ENCODE measurements around the gene PNMA6F.
"Not testable (repeated sequence)": the region's sequence is repeated elsewhere in the genome, so short reads cannot be mapped to it uniquely, and the experiment has no call there.

The PNMA6F gene

GRCh38 chrX:153299855-153300254 is 21.7 kb downstream of the PNMA6F start:
- H3K4me3 ChIP-seq (ENCODE audit: low read depth, low read length), result no peak overlapping the region
- TF ChIP-seq CTCF (IDR thresholded peaks at IDR 0.05; ENCODE audit: insufficient read depth, low read length, missing control alignments), result no peak
- CTCF ChIA-PET, result no interaction called here
- POLR2A ChIA-PET, result no interaction called here
- DNase-seq (ENCODE audit: low read depth, low spot score), result no peak

- POLR2A ChIA-PET, result no interaction called here
- no peak for DNase-seq (ENCODE audit: low read depth, low spot score)
Measured at GRCh38 chrX:153297376-153297775, 24.2 kb downstream of the PNMA6F start.

GRCh38 chrX:153293485-153294071 is 28.0 kb downstream of the PNMA6F start:
- H3K4me3 ChIP-seq (ENCODE audit: low read depth, low read length); DNase-seq (ENCODE audit: low read depth, low spot score); POLR2A ChIA-PET; CTCF ChIA-PET: not testable (repeated sequence)

More at GRCh38 chrX:153297376-153297775, 24.2 kb downstream of the PNMA6F start:
- CTCF ChIA-PET, result no interaction called here
- TF ChIP-seq CTCF (IDR thresholded peaks at IDR 0.05; ENCODE audit: insufficient read depth, low read length, missing control alignments), result no peak
- no peak overlapping the region for H3K4me3 ChIP-seq (ENCODE audit: low read depth, low read length)

GRCh38 chrX:153288807-153289206 is 32.8 kb downstream of the PNMA6F start:
- H3K4me3 ChIP-seq (ENCODE audit: low read depth, low read length); CTCF ChIA-PET; POLR2A ChIA-PET; DNase-seq (ENCODE audit: low read depth, low spot score): not testable (repeated sequence)

GRCh38 chrX:153285678-153286077 is 35.9 kb downstream of the PNMA6F start:
- DNase-seq (ENCODE audit: low read depth, low spot score); POLR2A ChIA-PET; H3K4me3 ChIP-seq (ENCODE audit: low read depth, low read length); CTCF ChIA-PET: not testable (repeated sequence)

GRCh38 chrX:153283982-153284381 is 37.6 kb downstream of the PNMA6F start:
- CTCF ChIA-PET; DNase-seq (ENCODE audit: low read depth, low spot score); H3K4me3 ChIP-seq (ENCODE audit: low read depth, low read length); POLR2A ChIA-PET: not testable (repeated sequence)

- CTCF ChIA-PET; POLR2A ChIA-PET; H3K4me3 ChIP-seq (ENCODE audit: low read depth, low read length); DNase-seq (ENCODE audit: low read depth, low spot score): not testable (repeated sequence)
Measured at GRCh38 chrX:153281784-153282183, 39.8 kb downstream of the PNMA6F start.

- CTCF ChIA-PET; POLR2A ChIA-PET; H3K4me3 ChIP-seq (ENCODE audit: low read depth, low read length); DNase-seq (ENCODE audit: low read depth, low spot score): not testable (repeated sequence)
Measured at GRCh38 chrX:153279304-153279703, 42.3 kb downstream of the PNMA6F start.

- POLR2A ChIA-PET; H3K4me3 ChIP-seq (ENCODE audit: low read depth, low read length); DNase-seq (ENCODE audit: low read depth, low spot score); CTCF ChIA-PET: not testable (repeated sequence)
Measured at GRCh38 chrX:153276049-153276448, 45.5 kb downstream of the PNMA6F start.

- POLR2A ChIA-PET; H3K4me3 ChIP-seq (ENCODE audit: low read depth, low read length); CTCF ChIA-PET; DNase-seq (ENCODE audit: low read depth, low spot score): not testable (repeated sequence)
Measured at GRCh38 chrX:153275418-153275817, 46.1 kb downstream of the PNMA6F start.

- DNase-seq (ENCODE audit: low read depth, low spot score); POLR2A ChIA-PET: not testable (repeated sequence)
Measured at GRCh38 chrX:153272584-153272983, 49.0 kb downstream of the PNMA6F start.

GRCh38 chrX:153272070-153272469 is 49.5 kb downstream of the PNMA6F start:
- CTCF ChIA-PET; DNase-seq (ENCODE audit: low read depth, low spot score); POLR2A ChIA-PET; H3K4me3 ChIP-seq (ENCODE audit: low read depth, low read length): not testable (repeated sequence)

More at GRCh38 chrX:153272584-153272983, 49.0 kb downstream of the PNMA6F start:
- H3K4me3 ChIP-seq (ENCODE audit: low read depth, low read length); CTCF ChIA-PET: not testable (repeated sequence)
